SK-N-SH (cell line): ENCODE measurements around the gene MAN1B1. TPM values are rescaled to one million over a fixed set of nuclear protein-coding genes. Genes with fewer than 3 reads are reported as not detected.

ENCODE experiments used
- CTCF ChIA-PET: fragments of 300-600, 350-600 bp; formaldehyde crosslinking; extraction: SDS; loops from one replicate; lab custom pipeline; 2021; lab: Yijun Ruan, JAX
- POLR2A ChIA-PET: fragments of 350-600 bp; sonication (Branson Sonifier 250); formaldehyde crosslinking; extraction: SDS; loops from one replicate; lab custom pipeline; 2020; ENCODE audit warnings: antibody characterized with exemption, inconsistent platforms; lab: Yijun Ruan, JAX
- DNase-seq: peaks from one replicate; pipeline ENCODE4 v3.0.0; 2012
- H2AFZ ChIP-seq: fragments of 200-600 bp; sonication (generic); 2 replicates; pipeline ENCODE4 v1.8.1; 2016; ENCODE audit warnings: antibody characterized with exemption, mild to moderate bottlenecking, low read depth
- H3F3A ChIP-seq: fragments of 200-600 bp; sonication (generic); replicated peaks from 2 replicates; pipeline ENCODE3; 2016; ENCODE audit warnings: antibody characterized with exemption, mild to moderate bottlenecking; ENCODE audit not compliant: insufficient read depth
- H3K27ac ChIP-seq, 2 experiments: fragments of 200-500 bp in 1 of 2; fragments of 200-600 bp in 1 of 2; sonication (Bioruptor generic) in 1 of 2; sonication (generic), shearing (Covaris generic) in 1 of 2; 2 replicates each; pipeline versions ENCODE4 v1.5.1 to v1.6.1; 2014 to 2016; ENCODE audit warnings: low read depth in 2 of 2, inconsistent platforms in 1 of 2, low read length in 1 of 2, mild to moderate bottlenecking in 1 of 2, mixed read lengths in 1 of 2
- H3K27me3 ChIP-seq: fragments of 200-600 bp; sonication (generic), shearing (Covaris generic); 2 replicates; pipeline ENCODE4 v1.6.1; 2016; ENCODE audit warnings: mixed run types; ENCODE audit not compliant: insufficient read depth
- H3K36me3 ChIP-seq, 2 experiments: fragments of 200-500 bp in 1 of 2; fragments of 200-600 bp in 1 of 2; sonication (Bioruptor generic) in 1 of 2; sonication (generic) in 1 of 2; replicated peaks in 1 of 2; 2 replicates each; pipeline versions ENCODE3 to v1.5.1; 2014 to 2016; ENCODE audit warnings: low read length in 1 of 2, mild to moderate bottlenecking in 1 of 2; ENCODE audit not compliant: insufficient read depth in 2 of 2, control insufficient read depth in 1 of 2
- H3K4me1 ChIP-seq, 2 experiments: fragments of 200-500 bp in 1 of 2; fragments of 200-600 bp in 1 of 2; sonication (Bioruptor generic) in 1 of 2; sonication (generic), shearing (Covaris generic) in 1 of 2; 2 replicates each; pipeline versions ENCODE4 v1.5.1 to v1.6.1; 2014 to 2016; ENCODE audit warnings: low read depth in 1 of 2, low read length in 1 of 2, mixed run types in 1 of 2; ENCODE audit not compliant: insufficient read depth in 2 of 2, control insufficient read depth in 1 of 2
- H3K4me2 ChIP-seq: fragments of 200-600 bp; sonication (generic), shearing (Covaris generic); 2 replicates; pipeline ENCODE4 v1.6.1; 2017; ENCODE audit warnings: mixed run types
- H3K4me3 ChIP-seq, 2 experiments: fragments of 200-500 bp in 1 of 2; fragments of 200-600 bp in 1 of 2; sonication (Bioruptor generic) in 1 of 2; sonication (generic), shearing (Covaris generic) in 1 of 2; 2 replicates each; pipeline versions ENCODE4 v1.5.1 to v1.8.1; 2014 to 2016; ENCODE audit warnings: low read depth in 2 of 2, inconsistent platforms in 1 of 2, low read length in 1 of 2, mild to moderate bottlenecking in 1 of 2, mixed read lengths in 1 of 2, moderate library complexity in 1 of 2
- H3K79me2 ChIP-seq: fragments of 200-600 bp; sonication (generic); 2 replicates; pipeline ENCODE4 v1.8.1; 2017; ENCODE audit warnings: mild to moderate bottlenecking; ENCODE audit not compliant: insufficient read depth
- H3K9ac ChIP-seq: fragments of 200-600 bp; sonication (generic); 2 replicates; pipeline ENCODE4 v1.6.1; 2017; ENCODE audit warnings: mixed run types
- H3K9me2 ChIP-seq: fragments of 200-600 bp; sonication (generic); 2 replicates; pipeline ENCODE4 v1.6.1; 2017; ENCODE audit warnings: mixed run types
- H3K9me3 ChIP-seq: fragments of 200-600 bp; sonication (generic); 2 replicates; pipeline ENCODE4 v1.6.1; 2017; ENCODE audit warnings: mixed run types, mild to moderate bottlenecking, moderate library complexity
- H4K20me1 ChIP-seq: fragments of 200-600 bp; sonication (generic); 2 replicates; pipeline ENCODE4 v1.6.1; 2017; ENCODE audit warnings: mild to moderate bottlenecking, mixed run types; ENCODE audit not compliant: insufficient read depth
- EP300 ChIP-seq, 2 experiments: IDR thresholded peaks; 2 replicates each; pipeline versions ENCODE4 v1.4.0 to v1.6.1; 2012; ENCODE audit warnings: borderline replicate concordance in 1 of 2, low read depth in 1 of 2, low read length in 1 of 2
- EZH2phosphoT487 ChIP-seq: fragments of 200-600 bp; sonication (generic); IDR thresholded peaks from 2 replicates; pipeline ENCODE4 v1.6.1; 2017; ENCODE audit warnings: low read depth, mixed run types, mild to moderate bottlenecking, antibody characterized with exemption, moderate library complexity, borderline replicate concordance
- FOSL2 ChIP-seq: IDR thresholded peaks from 2 replicates; pipeline ENCODE4 v1.4.0; 2012; ENCODE audit warnings: low read depth, mild to moderate bottlenecking, moderate library complexity, borderline replicate concordance
- FOXJ3 ChIP-seq: sonication (generic); formaldehyde crosslinking; IDR thresholded peaks from 2 replicates; pipeline ENCODE4 v1.5.1; 2020; ENCODE audit warnings: mild to moderate bottlenecking, missing genetic modification reagents
- FOXM1 ChIP-seq: IDR thresholded peaks from 2 replicates; pipeline ENCODE4 v1.4.0; 2012; ENCODE audit warnings: low read depth, mild to moderate bottlenecking
- GABPA ChIP-seq: IDR thresholded peaks from 2 replicates; pipeline ENCODE4 v1.4.0; 2012; ENCODE audit warnings: low read depth, mild to moderate bottlenecking
- JUND ChIP-seq: IDR thresholded peaks from 2 replicates; pipeline ENCODE4 v1.4.0; 2012
- NFIC ChIP-seq: IDR thresholded peaks from 2 replicates; pipeline ENCODE4 v1.4.0; 2012; ENCODE audit warnings: borderline replicate concordance
- NRF1 ChIP-seq: IDR thresholded peaks from 2 replicates; pipeline ENCODE4 v1.6.1; 2012; ENCODE audit warnings: low read depth, mild to moderate bottlenecking, low read length
- POLR2AphosphoS5 ChIP-seq: IDR thresholded peaks from 2 replicates; pipeline ENCODE4 v1.6.1; 2012; ENCODE audit warnings: low read depth, low read length
- RFX5 ChIP-seq: IDR thresholded peaks from 2 replicates; pipeline ENCODE4 v1.6.1; 2012; ENCODE audit warnings: mild to moderate bottlenecking, improper control_type of control experiment, low read length
- SMC3 ChIP-seq: IDR thresholded peaks from 2 replicates; pipeline ENCODE4 v1.6.1; 2012; ENCODE audit warnings: low read depth, low read length, improper control_type of control experiment
- TAF1 ChIP-seq: IDR thresholded peaks from 2 replicates; pipeline ENCODE4 v1.6.1; 2012; ENCODE audit warnings: low read depth, mild to moderate bottlenecking, low read length, moderate library complexity, borderline replicate concordance
- WGBS: methylation state at CpG from one replicate; pipeline ENCODE4 v1.1.6; 2017; ENCODE audit warnings: low lambda C conversion rate; 5-methylcytosine and 5-hydroxymethylcytosine counted together
- polyA plus RNA-seq, 3 experiments: library from polyadenylated mRNA; depleted of rRNA; stranded (reverse); fragments of >200 nt; gene quantifications; 2 replicates each; pipeline ENCODE4 v1.2.3, GENCODE V29; 2012
- TF ChIP-seq, protein P1 (sequence below): IDR thresholded peaks from 2 replicates; pipeline ENCODE4 v1.6.1; 2012; ENCODE audit warnings: mild to moderate bottlenecking, low read depth, low read length, moderate library complexity
- TF ChIP-seq, protein P2 (sequence below): fragments of 150-350 bp; IDR thresholded peaks from 2 replicates; pipeline ENCODE4 v1.6.1; 2016; ENCODE audit warnings: mild to moderate bottlenecking, low read depth, low read length
- TF ChIP-seq, protein P3 (sequence below): fragments of 200-600 bp; sonication (generic); IDR thresholded peaks from 2 replicates; pipeline ENCODE4 v1.6.1; 2017; ENCODE audit warnings: antibody characterized with exemption, mild to moderate bottlenecking, moderate library complexity

MAN1B1 gene
- polyA plus RNA-seq, 1 of the 3 experiments (the other 2 are of a cell fraction) = 57.8 TPM

DNA sequence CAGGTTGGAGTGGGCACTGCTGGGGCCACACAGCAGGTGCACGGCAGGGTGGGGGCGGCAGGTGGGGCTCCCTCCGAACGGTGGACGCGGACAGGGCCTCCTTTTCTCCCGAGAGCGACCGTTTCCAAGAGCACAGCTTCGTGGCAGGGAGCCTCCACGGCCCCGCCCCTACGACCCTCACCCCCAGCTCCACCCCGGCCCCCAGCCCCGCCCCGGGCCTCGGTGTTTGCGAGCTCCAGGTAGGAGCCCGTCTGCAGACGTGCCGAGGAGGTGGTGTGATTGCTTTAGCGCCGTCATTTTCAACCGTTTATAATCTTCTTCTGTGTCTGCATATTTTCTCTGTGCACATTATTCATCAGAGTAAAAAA is 61.0 kb downstream of the MAN1B1 start:
- Histone ChIP-seq H3F3A (no peaks in the 10 kb centered on the region), H3K4me3 (no peak overlapping the region), H3K9me3 (no peaks in the 10 kb centered on the region), H2AFZ (no peak overlapping the region), H3K27me3 (no peaks in the 10 kb centered on the region), H3K4me1 (no peaks in the 10 kb centered on the region), H3K9me2 (no peaks in the 10 kb centered on the region), H3K36me3 (no peaks in the 10 kb centered on the region), H4K20me1 (no peaks in the 10 kb centered on the region), H3K79me2 (no peaks in the 10 kb centered on the region), H3K27ac (no peak overlapping the region), H3K9ac (no peak overlapping the region), H3K4me2 (no peak overlapping the region)
- ChIA-PET POLR2A (interaction anchor here (1.5 kb wide), 1 partner anchor 8 kb away, joined by 3 read pairs; the partner anchor contains the start of gene GRIN1), CTCF (no interaction called here)
- no peak for DNase-seq
- 74% methylated on average over 23 of the region's 24 CpGs for WGBS
- TF ChIP-seq TAF1 (no peak), JUND (no peak), EZH2phosphoT487 (no peak), RFX5 (no peak), FOXJ3 (CRISPR knock-in tag) (no peak), NRF1 (no peak)

DNA sequence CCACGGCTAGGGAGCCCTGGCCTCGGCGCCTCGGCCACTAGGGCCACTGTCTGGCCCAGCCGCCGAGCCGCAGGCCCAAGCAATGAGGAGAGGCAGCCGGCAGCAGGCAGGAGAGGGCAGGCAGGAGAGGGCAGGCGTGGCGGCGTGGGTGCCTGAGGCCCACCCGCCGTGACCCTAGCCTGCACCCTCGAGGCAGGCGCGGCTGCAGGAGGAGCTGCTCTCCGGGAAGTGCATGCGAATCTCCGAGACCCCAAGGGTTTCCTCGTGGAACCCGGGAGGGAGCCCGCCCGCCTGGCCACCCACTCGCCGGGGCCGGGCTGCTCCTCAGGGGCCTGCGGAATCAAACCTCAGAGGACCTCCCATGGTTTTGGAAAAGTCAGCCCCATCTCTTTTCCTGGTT is 61.5 kb downstream of the MAN1B1 start:
- Histone ChIP-seq H3K27ac (no peak overlapping the region), H3K36me3 (no peaks in the 10 kb centered on the region), H3F3A (no peaks in the 10 kb centered on the region), H2AFZ (no peak overlapping the region), H3K79me2 (no peaks in the 10 kb centered on the region), H3K9ac (no peak overlapping the region), H3K4me3 (no peak overlapping the region), H3K4me1 (no peaks in the 10 kb centered on the region), H3K9me2 (no peaks in the 10 kb centered on the region), H4K20me1 (no peaks in the 10 kb centered on the region), H3K27me3 (no peaks in the 10 kb centered on the region), H3K4me2 (no peak overlapping the region), H3K9me3 (no peaks in the 10 kb centered on the region)
- POLR2A ChIA-PET = interaction anchor here (1.5 kb wide), 1 partner anchor 9 kb away, joined by 3 read pairs; the partner anchor contains the start of gene GRIN1
- TF ChIP-seq FOXJ3 (CRISPR knock-in tag) (no peak), POLR2AphosphoS5 (no peak), TAF1 (no peak)
- DNase-seq = no peak
- WGBS = 83% methylated on average over 24 of the region's 27 CpGs
- CTCF ChIA-PET = interaction anchor here (1.1 to 1.3 kb wide), 2 partner anchors 21 to 22 kb away, joined by 3 to 4 read pairs; partner anchors contain the start of gene LRRC26

DNA sequence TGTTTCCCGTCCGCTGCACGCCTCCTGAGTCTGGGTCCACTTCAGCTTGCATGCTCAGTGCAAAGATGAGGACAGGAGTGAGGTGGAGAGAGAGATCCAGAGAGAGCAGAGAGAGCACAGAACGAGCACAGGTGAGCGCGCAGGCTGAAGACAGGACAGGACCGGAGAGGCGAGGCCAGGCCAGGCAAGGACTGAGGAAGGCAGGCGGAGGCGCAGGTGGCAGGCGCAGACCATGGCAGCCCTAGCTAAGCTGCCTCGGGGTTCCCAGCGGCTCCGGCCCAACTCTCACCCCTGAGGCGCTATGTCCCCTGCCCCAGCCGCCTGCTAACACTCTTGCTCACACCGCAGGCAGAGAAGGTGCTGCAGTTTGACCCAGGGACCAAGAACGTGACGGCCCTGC is 61.9 kb downstream of the MAN1B1 start:
- H3K36me3 ChIP-seq = no peaks in the 10 kb centered on the region
- no peak overlapping the region for H3K27ac ChIP-seq
- no peaks in the 10 kb centered on the region for H3K27me3 ChIP-seq
- no peaks in the 10 kb centered on the region for H3K9me3 ChIP-seq
- H3K9ac ChIP-seq = no peak overlapping the region
- no peaks in the 10 kb centered on the region for H3F3A ChIP-seq
- no peak overlapping the region for H3K4me3 ChIP-seq
- CTCF ChIA-PET = interaction anchor here (1.1 to 1.3 kb wide), 2 partner anchors 20 to 21 kb away, joined by 3 to 4 read pairs; partner anchors contain the start of gene LRRC26
- no peak overlapping the region for H2AFZ ChIP-seq
- H3K4me1 ChIP-seq = no peaks in the 10 kb centered on the region
- POLR2A ChIA-PET = interaction anchor here (1.5 kb wide), 1 partner anchor 9 kb away, joined by 3 read pairs; the partner anchor contains the start of gene GRIN1
- no peak for DNase-seq
- H3K79me2 ChIP-seq = no peaks in the 10 kb centered on the region
- 84% methylated on average over 19 of the region's 19 CpGs for WGBS
- H4K20me1 ChIP-seq = no peaks in the 10 kb centered on the region
- H3K9me2 ChIP-seq = no peaks in the 10 kb centered on the region
- no peak overlapping the region for H3K4me2 ChIP-seq
- TF ChIP-seq, protein P1, sequence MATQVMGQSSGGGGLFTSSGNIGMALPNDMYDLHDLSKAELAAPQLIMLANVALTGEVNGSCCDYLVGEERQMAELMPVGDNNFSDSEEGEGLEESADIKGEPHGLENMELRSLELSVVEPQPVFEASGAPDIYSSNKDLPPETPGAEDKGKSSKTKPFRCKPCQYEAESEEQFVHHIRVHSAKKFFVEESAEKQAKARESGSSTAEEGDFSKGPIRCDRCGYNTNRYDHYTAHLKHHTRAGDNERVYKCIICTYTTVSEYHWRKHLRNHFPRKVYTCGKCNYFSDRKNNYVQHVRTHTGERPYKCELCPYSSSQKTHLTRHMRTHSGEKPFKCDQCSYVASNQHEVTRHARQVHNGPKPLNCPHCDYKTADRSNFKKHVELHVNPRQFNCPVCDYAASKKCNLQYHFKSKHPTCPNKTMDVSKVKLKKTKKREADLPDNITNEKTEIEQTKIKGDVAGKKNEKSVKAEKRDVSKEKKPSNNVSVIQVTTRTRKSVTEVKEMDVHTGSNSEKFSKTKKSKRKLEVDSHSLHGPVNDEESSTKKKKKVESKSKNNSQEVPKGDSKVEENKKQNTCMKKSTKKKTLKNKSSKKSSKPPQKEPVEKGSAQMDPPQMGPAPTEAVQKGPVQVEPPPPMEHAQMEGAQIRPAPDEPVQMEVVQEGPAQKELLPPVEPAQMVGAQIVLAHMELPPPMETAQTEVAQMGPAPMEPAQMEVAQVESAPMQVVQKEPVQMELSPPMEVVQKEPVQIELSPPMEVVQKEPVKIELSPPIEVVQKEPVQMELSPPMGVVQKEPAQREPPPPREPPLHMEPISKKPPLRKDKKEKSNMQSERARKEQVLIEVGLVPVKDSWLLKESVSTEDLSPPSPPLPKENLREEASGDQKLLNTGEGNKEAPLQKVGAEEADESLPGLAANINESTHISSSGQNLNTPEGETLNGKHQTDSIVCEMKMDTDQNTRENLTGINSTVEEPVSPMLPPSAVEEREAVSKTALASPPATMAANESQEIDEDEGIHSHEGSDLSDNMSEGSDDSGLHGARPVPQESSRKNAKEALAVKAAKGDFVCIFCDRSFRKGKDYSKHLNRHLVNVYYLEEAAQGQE = no peak
- TF ChIP-seq FOXM1 = no peak
- no peak for TF ChIP-seq POLR2AphosphoS5
- no peak for TF ChIP-seq EP300 (IDR thresholded peaks at IDR 0.05; ENCODE audit: borderline replicate concordance in 1 of 2, low read depth in 1 of 2, low read length in 1 of 2)
- no peak for TF ChIP-seq GABPA
- no peak for TF ChIP-seq SMC3
- no peak for TF ChIP-seq JUND
- TF ChIP-seq FOSL2 = no peak
- TF ChIP-seq, protein P2, sequence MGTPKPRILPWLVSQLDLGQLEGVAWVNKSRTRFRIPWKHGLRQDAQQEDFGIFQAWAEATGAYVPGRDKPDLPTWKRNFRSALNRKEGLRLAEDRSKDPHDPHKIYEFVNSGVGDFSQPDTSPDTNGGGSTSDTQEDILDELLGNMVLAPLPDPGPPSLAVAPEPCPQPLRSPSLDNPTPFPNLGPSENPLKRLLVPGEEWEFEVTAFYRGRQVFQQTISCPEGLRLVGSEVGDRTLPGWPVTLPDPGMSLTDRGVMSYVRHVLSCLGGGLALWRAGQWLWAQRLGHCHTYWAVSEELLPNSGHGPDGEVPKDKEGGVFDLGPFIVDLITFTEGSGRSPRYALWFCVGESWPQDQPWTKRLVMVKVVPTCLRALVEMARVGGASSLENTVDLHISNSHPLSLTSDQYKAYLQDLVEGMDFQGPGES = no peak
- no peak for TF ChIP-seq NFIC
- TF ChIP-seq, protein P3, sequence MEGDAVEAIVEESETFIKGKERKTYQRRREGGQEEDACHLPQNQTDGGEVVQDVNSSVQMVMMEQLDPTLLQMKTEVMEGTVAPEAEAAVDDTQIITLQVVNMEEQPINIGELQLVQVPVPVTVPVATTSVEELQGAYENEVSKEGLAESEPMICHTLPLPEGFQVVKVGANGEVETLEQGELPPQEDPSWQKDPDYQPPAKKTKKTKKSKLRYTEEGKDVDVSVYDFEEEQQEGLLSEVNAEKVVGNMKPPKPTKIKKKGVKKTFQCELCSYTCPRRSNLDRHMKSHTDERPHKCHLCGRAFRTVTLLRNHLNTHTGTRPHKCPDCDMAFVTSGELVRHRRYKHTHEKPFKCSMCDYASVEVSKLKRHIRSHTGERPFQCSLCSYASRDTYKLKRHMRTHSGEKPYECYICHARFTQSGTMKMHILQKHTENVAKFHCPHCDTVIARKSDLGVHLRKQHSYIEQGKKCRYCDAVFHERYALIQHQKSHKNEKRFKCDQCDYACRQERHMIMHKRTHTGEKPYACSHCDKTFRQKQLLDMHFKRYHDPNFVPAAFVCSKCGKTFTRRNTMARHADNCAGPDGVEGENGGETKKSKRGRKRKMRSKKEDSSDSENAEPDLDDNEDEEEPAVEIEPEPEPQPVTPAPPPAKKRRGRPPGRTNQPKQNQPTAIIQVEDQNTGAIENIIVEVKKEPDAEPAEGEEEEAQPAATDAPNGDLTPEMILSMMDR = no peak
